ENCODE data around the gene EXOC3.
A peak's percentile ranks its signal among the peaks of the same experiment; 100 is the strongest.
"Not testable (repeated sequence)": the region's sequence is repeated elsewhere in the genome, so short reads cannot be mapped to it uniquely, and the experiment has no call there.

EXOC3 gene

DNA sequence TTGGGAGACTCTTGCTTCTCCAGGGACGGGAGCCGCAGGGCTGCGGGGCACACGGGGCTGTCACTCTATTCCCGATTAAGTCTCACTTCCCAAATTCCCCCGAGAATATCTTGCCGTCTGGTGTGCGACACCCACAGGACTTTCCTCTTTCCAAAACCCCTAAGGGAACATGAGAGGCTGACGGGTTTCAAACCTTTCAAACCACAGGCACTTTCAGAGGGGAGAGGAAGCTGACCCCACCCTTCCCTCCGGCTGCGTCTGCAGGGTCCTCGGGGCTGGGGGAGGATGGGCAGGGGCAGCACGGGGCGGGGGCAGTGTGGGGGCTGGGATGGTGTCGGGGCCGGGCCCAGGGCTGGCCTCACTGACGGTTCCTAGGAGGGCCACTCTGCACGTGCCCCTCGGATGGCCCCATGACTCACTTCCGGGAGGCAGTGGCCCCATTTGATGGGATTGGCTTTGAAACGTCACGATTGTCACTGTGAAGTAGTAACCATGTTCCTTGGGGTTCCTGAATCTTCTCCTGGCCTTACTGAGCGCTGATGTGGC, 43.0 kb downstream of the EXOC3 start:
- Histone ChIP-seq H3K27ac (no peak overlapping the region), H3K27me3 (ENCODE audit: insufficient read depth, low read depth, severe bottlenecking) (no peaks in the 10 kb centered on the region), H3K36me3 (no peaks in the 10 kb centered on the region), H3K4me3 (ENCODE audit: low read depth, low read length) (no peak overlapping the region), H3K9me3 (ENCODE audit: severe bottlenecking) (no peaks in the 10 kb centered on the region)
- DNase-seq = no peak
- TF ChIP-seq, protein P1, sequence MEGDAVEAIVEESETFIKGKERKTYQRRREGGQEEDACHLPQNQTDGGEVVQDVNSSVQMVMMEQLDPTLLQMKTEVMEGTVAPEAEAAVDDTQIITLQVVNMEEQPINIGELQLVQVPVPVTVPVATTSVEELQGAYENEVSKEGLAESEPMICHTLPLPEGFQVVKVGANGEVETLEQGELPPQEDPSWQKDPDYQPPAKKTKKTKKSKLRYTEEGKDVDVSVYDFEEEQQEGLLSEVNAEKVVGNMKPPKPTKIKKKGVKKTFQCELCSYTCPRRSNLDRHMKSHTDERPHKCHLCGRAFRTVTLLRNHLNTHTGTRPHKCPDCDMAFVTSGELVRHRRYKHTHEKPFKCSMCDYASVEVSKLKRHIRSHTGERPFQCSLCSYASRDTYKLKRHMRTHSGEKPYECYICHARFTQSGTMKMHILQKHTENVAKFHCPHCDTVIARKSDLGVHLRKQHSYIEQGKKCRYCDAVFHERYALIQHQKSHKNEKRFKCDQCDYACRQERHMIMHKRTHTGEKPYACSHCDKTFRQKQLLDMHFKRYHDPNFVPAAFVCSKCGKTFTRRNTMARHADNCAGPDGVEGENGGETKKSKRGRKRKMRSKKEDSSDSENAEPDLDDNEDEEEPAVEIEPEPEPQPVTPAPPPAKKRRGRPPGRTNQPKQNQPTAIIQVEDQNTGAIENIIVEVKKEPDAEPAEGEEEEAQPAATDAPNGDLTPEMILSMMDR (IDR thresholded peaks at IDR 0.05; ENCODE audit: low read depth, low read length) = no peak

DNA sequence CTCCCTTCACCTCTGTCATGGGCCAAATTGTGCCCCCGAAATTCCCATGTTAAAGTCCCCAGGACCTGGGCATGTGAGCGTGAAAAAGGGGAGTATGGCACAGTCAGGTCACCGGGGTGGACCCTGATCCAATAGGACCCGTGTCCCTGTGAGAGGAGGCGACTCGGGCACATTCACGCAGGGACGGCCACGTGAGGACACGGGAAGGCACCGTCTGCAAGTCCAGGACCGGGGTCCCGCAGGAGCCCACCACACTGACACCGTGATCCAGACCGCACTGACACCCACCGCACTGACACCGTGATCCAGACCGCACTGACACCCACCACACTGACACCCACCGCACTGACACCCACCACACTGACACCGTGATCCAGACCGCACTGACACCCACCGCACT, 43.6 kb downstream of the EXOC3 start:
- H3K27ac ChIP-seq; H3K27me3 ChIP-seq (ENCODE audit: insufficient read depth, low read depth, severe bottlenecking); H3K36me3 ChIP-seq; H3K9me3 ChIP-seq (ENCODE audit: severe bottlenecking); DNase-seq; H3K4me3 ChIP-seq (ENCODE audit: low read depth, low read length): not testable (repeated sequence)

DNA sequence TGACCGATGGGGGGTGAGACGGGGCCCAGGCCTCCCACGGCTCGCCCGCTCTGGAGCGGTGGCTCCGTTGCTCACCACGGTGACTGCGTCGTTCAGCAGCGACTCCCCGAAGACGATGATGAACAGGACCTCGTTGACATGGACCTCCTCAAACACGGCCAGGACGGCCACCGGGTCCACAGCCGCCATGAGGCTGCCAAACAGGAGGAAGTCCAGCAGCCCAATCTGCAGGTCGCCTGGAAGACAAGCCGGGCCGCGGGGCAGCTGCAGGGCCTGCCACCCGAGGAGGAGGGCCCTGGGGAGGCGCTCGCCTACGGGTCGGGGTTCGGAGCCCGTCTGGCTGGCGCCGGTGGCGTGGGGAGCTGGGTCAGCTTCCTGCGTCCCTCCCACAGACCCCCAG, 45.3 kb downstream of the EXOC3 start:
- Histone ChIP-seq H3K27ac (no peak overlapping the region), H3K4me3 (ENCODE audit: low read depth, low read length) (no peak overlapping the region), H3K36me3 (no peaks in the 10 kb centered on the region), H3K27me3 (ENCODE audit: insufficient read depth, low read depth, severe bottlenecking) (peaks cover 3% of the 10 kb centered on the region), H3K9me3 (ENCODE audit: severe bottlenecking) (no peaks in the 10 kb centered on the region)
- no peak for DNase-seq
- TF ChIP-seq, protein P1 (IDR thresholded peaks at IDR 0.05; ENCODE audit: low read depth, low read length) = no peak

DNA sequence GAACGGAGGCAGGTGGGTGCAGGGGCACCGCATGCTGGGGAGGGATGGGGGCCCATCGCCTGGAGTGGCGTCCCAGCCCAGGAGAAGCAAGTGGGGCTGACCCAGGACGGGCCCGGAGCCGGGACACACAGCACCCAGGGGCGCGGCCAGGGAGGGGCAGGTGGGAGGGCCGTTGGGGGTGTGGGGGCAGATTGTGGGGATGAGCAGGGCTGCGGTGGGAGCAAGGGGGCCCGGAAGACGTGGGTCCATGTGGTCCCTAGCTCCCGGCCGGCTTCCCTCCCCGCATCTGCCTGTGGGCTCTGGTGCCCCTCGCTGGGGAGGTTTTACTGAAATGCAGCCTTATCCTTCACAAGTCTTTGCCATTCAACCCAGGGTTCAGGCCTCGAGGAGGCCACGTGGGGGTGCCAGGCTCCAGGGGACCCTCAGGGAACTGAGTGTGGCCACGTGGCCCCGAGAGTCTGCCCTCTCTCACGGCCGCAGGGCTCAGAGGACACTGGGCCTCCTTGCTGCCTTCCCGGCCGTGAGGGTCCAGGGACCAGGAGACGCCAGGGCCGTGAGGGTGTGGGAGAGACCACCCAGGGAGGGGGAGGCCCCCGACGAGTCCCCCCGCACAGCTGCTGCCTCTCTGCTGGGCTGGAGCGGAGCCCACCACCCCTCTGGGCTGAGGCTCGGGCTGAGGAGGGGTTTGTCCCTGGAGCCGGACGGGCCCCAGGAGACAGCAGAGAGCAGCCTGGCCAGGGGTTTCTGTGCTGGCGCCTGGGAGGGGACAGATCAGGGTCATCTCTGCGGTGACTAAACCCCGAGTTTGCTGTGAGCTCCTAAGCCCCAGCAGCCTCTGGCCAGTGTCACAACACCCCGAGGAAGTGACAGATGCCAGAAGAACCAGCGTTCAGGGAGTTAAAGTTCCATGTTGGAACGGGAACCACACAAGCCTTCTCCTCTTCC, 46.0 kb downstream of the EXOC3 start:
- Histone ChIP-seq H3K9me3 (ENCODE audit: severe bottlenecking) (no peaks in the 10 kb centered on the region), H3K4me3 (ENCODE audit: low read depth, low read length) (no peak overlapping the region), H3K27me3 (ENCODE audit: insufficient read depth, low read depth, severe bottlenecking) (peaks cover 3% of the 10 kb centered on the region), H3K36me3 (no peaks in the 10 kb centered on the region), H3K27ac (peak overlapping the region; percentile 38)
- DNase-seq = peak; percentile 55
- TF ChIP-seq, protein P1 (IDR thresholded peaks at IDR 0.05; ENCODE audit: low read depth, low read length) = no peak

DNA sequence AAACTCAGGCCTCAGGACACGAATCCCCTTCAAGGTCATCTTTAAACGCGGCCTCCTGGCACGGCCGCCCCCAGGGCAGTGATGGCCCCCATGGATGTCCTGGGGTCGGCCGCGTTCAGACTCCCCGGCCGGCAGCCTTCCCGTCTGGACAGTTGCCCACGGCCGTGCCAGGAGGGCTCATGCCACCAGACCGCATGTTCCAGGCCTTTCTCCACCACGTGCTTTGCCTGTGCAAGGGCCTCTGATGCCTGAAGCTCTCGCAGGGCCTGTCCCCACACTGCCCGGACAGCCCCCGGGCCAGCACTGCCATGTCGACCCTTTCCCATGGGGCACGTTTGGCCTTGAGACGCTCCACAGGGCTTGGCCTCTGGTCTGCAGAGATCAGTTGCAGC, 46.7 kb downstream of the EXOC3 start:
- Histone ChIP-seq H3K4me3 (ENCODE audit: low read depth, low read length) (no peak overlapping the region), H3K27ac (no peak overlapping the region), H3K9me3 (ENCODE audit: severe bottlenecking) (no peaks in the 10 kb centered on the region), H3K27me3 (ENCODE audit: insufficient read depth, low read depth, severe bottlenecking) (peaks cover 3% of the 10 kb centered on the region), H3K36me3 (no peaks in the 10 kb centered on the region)
- TF ChIP-seq, protein P1 (IDR thresholded peaks at IDR 0.05; ENCODE audit: low read depth, low read length) = no peak
- DNase-seq = no peak

All from WERI-Rb-1 (cell line).